GM21717 (cell line): ENCODE data around the gene TMEM163.
"Not testable (repeated sequence)": the region's sequence is repeated elsewhere in the genome, so short reads cannot be mapped to it uniquely, and the experiment has no call there.

ENCODE experiments used
- ATAC-seq: cut with Tn5 transposase; IDR thresholded peaks from one replicate; pipeline ENCODE4 v1.9.1; 2021; ENCODE audit warnings: mild to moderate bottlenecking, moderate library complexity; ENCODE audit not compliant: unreplicated experiment

TMEM163 gene

GRCh38 chr2:134498654-134499053, 220.1 kb downstream of the TMEM163 start:
- ATAC-seq: no peak

DNA sequence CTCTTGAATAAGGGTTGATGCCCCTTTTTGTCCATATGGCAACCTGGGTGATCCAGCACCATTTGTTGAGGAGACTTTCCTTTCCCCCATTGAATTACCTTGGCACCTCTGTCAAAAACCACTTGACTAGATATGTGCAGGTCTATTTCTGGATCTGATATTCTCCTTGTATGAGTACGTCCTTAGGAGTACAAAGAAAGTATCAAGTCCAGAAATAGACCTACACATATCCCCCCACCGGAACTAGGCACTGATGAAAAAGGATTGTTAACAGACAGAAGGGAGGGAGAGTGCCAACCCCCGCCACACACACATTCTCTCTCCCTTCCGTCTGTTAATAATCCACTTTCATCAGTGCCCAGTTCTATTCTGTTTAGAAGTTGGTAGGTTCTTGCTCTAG, 225.0 kb downstream of the TMEM163 start:
- no peak for ATAC-seq

GRCh38 chr2:134491771-134492441, 226.9 kb downstream of the TMEM163 start:
- no peak for ATAC-seq

DNA sequence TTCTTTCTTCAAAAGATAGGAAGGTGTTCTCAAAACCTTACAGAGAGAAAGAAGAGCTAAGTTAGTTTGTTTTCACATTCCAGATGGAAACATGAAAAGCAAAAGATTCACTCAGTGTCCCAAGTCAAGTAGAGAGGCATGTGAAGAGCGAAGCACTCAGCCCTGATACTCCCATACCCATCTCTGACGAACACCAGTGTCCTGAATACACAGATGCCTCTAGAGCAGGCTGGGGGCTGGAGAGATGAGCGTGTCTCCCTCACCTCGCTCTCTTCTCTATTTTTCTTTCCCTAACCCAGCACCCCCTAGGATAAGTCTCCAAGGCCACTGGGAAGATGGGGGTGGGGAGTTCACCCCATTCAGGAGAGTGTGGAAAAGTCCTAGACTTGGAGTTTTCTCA, 227.8 kb downstream of the TMEM163 start:
- no peak for ATAC-seq

DNA sequence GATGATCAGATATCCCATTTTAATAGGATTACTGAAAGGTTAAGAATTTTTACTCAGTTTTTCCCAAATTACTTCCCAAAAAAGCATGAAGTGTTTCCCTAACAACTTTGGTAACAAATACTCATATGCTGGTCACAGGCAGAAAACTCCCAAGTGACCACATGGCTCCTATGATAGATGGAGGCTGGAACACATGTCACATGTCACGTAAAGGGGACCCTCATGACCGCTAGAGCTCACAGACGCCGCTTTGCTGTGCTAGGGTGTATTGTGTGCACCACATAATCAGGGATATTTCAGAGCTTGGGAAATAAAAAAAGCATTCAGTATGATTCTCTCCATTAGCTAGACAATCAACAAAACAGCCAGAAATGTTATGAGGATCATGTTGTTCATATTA, 228.2 kb downstream of the TMEM163 start:
- ATAC-seq: no peak

- ATAC-seq: no peak
These were observed 228.9 kb downstream of the TMEM163 start for GRCh38 chr2:134489732-134490384.

DNA sequence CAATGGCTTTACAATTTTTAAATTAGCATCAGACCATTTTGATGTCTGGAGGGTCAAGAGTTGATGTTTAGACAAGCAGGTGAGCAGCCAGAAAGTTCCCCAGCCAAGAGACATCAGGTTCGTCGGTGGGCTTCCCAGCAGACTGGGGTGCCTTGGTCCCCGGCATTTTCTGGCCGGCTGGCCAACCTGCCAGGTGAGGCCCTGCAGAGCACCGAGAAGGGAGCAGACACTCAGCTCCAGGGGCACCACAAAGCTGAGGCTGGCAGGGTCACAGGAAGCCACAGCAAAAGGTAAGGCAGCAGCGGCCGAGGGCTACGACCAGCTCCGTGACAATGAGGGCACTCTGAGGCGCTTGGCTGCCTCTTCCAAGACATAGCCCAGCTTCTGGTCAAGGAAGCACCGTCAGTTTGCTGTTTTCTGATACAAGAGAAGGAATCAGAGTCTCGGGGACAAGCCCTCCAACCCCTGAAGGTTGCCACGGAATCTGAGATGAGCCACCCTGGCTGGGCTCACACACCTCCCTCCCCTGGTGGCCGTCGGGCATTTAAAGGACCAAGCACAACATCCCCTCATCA, 235.9 kb downstream of the TMEM163 start:
- ATAC-seq: no peak

DNA sequence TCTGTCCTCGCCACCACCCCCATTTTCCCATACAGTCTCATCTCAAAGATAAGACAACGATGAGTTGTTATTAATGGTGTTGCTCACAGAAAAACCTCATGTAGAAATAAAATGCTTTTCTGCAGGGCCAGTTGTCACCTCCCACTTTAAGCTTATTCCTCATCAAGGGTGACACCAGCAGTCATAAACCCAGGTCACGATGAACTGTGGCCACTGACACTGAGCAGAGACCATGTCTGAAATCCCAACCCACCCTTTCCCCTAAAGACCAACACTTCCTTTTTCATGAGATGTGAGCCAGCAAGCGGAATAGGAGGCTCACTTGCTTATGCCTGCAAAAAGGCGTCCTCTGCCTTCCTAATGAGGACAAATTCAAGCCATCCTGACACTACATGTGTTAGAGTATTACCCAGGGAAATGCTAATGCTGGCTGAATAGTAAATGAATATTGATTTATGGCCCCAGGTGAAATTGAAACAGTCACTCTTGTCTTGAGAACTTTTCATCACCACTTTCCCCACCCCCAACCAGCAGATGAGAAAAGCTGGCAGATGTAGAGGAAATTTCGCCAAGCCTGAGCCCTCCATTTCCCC, 236.6 kb downstream of the TMEM163 start:
- ATAC-seq: no peak

DNA sequence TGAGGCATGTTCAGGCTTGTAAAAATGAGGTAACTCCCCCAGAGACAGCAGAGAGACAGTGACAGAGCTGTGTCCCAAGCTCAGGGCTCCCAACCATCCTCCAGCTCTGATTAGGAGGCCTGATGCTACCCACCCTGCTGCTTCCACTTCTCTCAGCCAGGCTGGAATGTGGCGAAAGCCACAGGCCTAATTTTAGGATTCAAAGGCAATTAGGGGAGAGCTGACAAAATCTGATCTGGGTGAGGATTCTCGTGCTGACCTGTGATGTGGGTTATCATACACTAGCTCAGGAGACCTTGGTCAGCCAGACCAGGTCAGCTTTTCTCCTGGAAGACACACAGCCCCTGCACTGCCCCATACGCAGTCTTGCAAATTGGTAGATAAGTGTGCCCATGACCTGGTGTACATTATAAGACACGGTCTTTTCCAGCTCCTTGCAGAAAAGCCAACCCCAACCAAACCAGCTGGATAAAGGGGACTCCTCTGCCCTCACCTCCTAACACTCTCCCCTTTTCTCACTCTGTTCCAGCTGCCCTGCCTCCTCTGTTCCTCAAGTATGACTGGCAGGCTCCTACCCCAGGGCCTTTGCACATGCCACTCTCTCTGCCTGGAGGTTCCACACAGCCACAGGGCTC, 239.0 kb downstream of the TMEM163 start:
- no peak for ATAC-seq

GRCh38 chr2:134476982-134477381, 241.8 kb downstream of the TMEM163 start:
- not testable (repeated sequence) for ATAC-seq

- no peak for ATAC-seq
These were observed 248.1 kb downstream of the TMEM163 start for GRCh38 chr2:134470561-134471168.

DNA sequence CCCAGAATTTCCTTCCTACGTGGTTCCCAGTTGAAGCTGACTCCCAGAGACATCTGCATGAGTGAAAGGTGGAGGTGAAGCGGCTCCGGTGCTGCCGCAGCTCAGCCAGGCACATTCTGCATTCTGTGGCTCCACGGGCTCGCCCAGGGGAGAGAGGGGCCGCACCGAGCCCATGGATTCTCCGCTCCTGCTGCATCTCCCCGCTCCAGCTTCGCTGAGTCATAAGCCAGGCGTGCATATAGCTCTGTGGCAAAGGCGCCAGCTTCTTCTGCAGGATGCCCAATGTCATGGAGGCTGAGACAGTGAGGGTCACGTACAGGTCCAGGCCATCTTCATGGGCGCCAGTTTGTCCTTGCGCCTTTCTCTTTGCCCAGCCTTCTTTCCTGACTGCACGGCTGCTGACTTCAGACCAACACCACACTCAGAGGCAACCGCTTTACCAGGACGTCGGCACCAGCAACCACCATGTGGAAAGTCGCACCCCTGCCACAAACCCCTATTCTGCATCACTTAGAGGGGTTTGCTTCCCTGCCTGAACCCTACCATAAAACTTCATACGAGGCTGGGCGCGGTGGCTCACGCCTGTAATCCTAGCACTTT, 249.2 kb downstream of the TMEM163 start:
- no peak for ATAC-seq

DNA sequence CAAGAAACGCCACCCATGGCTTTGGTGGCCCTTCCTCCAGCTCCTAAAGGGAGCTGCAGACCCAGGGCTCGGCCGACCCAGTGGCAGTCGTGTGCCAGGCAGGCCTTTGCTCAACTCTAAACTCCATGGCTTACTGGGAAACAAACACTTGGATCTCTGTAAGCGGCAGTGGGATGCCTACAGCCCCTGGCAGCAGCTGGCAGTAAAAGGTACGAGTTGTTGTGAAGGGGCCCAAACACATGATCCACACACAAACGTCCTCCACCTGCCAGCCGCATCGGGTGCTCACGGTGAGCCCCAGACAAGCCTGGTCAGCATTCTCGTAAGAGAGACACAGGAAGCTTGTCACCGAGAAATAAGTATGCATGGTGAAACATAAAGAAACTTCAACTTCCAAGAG, 250.0 kb downstream of the TMEM163 start:
- ATAC-seq: no peak

GRCh38 chr2:134468164-134468563, 250.6 kb downstream of the TMEM163 start:
- ATAC-seq: no peak

DNA sequence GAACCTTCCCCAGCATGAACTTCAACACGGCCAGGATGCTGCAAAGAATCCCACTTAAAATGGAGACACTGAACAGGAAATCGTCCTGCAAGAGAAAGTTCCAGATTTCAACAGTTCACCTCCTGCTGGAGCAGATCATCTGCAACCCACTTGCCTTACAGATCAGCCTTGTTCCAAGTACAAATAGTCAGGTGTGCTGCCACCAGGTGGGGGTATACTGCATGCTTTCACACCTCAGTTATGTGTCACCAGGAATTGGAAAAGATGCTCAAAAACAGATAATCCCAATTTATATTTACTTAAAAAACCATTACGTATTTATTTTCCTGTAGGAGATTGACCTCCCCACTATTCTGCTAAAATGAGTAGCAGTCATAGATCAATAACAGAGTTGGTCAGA, 252.7 kb downstream of the TMEM163 start:
- no peak for ATAC-seq

DNA sequence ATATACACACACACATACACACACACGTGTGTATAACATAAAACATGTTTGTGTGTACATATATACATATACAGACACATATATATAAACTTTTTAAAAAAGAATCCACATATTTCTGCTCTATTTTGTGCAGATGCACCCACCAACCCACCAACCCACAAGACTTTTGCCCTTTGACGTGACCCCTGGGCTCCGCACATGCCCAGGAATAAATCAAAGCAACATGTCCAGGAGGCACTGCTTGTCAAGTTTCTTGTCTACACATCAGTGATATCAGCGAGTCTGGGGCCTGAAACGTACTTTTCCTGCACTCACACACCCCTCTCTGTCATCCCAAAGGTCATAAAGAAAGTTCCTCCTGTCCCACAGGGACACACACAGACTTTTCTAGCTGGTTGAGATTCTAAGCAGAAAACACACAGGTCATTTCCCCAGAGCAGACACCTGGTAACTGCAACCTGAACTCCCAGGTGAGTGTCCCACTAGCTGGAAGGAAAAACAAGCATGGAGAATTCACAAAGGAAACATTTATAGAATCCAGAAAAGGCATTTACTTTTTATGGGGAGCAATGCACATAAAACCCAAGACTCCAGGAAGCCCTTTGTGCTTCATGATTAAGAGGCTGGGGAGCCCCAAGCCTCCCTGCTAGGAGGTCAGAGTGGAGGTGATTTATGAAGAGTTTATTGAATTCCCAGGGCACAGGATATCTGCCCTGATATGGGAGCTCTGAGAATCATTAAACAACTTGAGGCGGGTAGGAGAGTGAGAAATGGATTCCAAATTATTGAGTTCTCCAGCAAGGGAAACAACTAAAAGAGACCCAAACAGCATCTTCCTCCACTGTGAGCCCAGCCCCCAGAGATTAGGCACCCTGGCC, 253.3 kb downstream of the TMEM163 start:
- ATAC-seq: no peak

DNA sequence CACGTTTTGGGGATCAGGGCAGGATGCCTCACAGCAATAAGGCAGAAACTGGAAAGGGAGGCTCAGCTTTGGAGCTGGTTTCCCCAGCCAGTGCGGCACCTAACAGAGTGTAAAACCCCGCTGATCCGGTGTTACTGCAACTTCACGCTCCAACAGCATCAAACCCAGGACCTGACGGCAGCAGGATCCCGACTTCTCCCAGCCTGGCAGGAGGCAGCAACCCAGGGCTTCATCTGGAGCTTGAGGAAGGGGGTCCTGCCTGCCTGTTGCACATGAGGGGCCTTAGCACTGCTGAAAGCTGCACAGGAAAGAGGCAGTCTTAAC, 255.1 kb downstream of the TMEM163 start:
- ATAC-seq: no peak

- ATAC-seq: no peak
These were observed 255.8 kb downstream of the TMEM163 start for GRCh38 chr2:134462791-134463698.

DNA sequence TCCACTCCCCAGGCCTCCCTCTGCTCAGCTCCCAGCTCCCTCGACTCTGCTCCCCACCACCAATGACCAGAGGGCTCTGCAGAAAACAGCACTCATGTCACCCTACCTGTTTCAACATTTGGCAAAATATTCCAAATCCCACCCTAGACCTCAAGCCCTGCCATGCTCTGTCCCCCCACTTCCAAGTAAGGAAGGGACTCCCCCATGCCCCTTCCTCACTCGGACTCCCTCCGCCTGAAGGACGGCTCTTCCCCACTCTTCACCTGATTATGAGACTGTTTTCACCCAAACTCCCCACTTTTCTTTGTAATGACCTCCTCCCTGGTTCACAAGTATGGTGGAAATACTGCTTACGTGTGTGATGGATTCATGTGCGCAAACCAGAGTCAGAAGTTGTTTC, 256.5 kb downstream of the TMEM163 start:
- ATAC-seq: no peak
